SK-N-SH treated with all-trans-retinoic acid at 6 μM for 48 hours (cell line): ENCODE data around the gene CLDN18.

ENCODE experiments used
- CSDC2 ChIP-seq: fragments of 250-450 bp; sonication (Bioruptor Pico); IDR thresholded peaks from 2 replicates; pipeline ENCODE4 v1.5.0; 2020; ENCODE audit warnings: mild to moderate bottlenecking, moderate library complexity
- ISL1 ChIP-seq: fragments of 250-450 bp; sonication (Bioruptor Pico); IDR thresholded peaks from 2 replicates; pipeline ENCODE4 v2.1.2; 2022; ENCODE audit warnings: mild to moderate bottlenecking, moderate library complexity
- OSR1 ChIP-seq: fragments of 250-450 bp; sonication (Bioruptor Pico); IDR thresholded peaks from 2 replicates; pipeline ENCODE4 v1.8.0; 2022; ENCODE audit warnings: moderate library complexity, mild to moderate bottlenecking, inconsistent platforms
- PPARA ChIP-seq: fragments of 250-450 bp; sonication (Bioruptor Pico); IDR thresholded peaks from 2 replicates; pipeline ENCODE4 v1.5.0; 2020; ENCODE audit warnings: mild to moderate bottlenecking, borderline replicate concordance
- ZFP3 ChIP-seq: fragments of 250-450 bp; sonication (Bioruptor Pico); IDR thresholded peaks from 2 replicates; pipeline ENCODE4 v1.5.0; 2020; ENCODE audit warnings: mild to moderate bottlenecking, moderate library complexity
- ZFP30 ChIP-seq: fragments of 450-650 bp; formaldehyde crosslinking; IDR thresholded peaks from 2 replicates; pipeline ENCODE4 v1.5.0; 2022; ENCODE audit warnings: mild to moderate bottlenecking, moderate library complexity
- TF ChIP-seq, protein P1 (sequence below): fragments of 250-450 bp; sonication (Bioruptor Pico); IDR thresholded peaks from 2 replicates; pipeline ENCODE4 v1.5.1; 2020; ENCODE audit warnings: low read depth, mild to moderate bottlenecking, moderate library complexity
- TF ChIP-seq, protein P2 (sequence below): fragments of 250-450 bp; sonication (Bioruptor Pico); IDR thresholded peaks from 2 replicates; pipeline ENCODE4 v1.8.0; 2021; ENCODE audit warnings: low read depth, mild to moderate bottlenecking, moderate library complexity, borderline replicate concordance

DNA sequence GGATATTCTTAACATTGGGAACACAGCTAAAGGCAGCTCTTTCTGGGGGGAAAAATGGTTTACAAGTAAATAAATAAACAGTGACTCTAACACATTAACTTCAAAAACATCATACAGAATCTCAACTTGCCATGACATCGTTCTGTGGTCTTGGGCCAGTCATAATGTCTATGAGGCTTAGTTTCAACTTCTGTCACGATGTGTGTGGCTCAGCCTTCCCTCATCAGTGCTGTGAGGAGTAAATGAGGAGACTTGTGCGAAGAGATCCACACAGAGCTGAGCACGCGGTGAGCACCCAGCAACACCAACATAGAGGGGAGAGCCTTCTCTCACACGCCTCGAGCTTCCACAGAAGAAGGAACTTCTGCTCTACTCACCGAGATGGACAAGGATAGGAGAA lies 56.4 kb downstream of the CLDN18 start:
- TF ChIP-seq OSR1 (CRISPR knock-in tag) (no peak), ZFP30 (CRISPR knock-in tag) (no peak), PPARA (CRISPR knock-in tag) (no peak), CSDC2 (CRISPR knock-in tag) (no peak), ISL1 (CRISPR knock-in tag) (no peak), ZFP3 (CRISPR knock-in tag) (no peak)
- TF ChIP-seq, protein P1, sequence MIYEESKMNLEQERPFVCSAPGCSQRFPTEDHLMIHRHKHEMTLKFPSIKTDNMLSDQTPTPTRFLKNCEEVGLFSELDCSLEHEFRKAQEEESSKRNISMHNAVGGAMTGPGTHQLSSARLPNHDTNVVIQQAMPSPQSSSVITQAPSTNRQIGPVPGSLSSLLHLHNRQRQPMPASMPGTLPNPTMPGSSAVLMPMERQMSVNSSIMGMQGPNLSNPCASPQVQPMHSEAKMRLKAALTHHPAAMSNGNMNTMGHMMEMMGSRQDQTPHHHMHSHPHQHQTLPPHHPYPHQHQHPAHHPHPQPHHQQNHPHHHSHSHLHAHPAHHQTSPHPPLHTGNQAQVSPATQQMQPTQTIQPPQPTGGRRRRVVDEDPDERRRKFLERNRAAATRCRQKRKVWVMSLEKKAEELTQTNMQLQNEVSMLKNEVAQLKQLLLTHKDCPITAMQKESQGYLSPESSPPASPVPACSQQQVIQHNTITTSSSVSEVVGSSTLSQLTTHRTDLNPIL (CRISPR knock-in tag), result no peak
- TF ChIP-seq, protein P2, sequence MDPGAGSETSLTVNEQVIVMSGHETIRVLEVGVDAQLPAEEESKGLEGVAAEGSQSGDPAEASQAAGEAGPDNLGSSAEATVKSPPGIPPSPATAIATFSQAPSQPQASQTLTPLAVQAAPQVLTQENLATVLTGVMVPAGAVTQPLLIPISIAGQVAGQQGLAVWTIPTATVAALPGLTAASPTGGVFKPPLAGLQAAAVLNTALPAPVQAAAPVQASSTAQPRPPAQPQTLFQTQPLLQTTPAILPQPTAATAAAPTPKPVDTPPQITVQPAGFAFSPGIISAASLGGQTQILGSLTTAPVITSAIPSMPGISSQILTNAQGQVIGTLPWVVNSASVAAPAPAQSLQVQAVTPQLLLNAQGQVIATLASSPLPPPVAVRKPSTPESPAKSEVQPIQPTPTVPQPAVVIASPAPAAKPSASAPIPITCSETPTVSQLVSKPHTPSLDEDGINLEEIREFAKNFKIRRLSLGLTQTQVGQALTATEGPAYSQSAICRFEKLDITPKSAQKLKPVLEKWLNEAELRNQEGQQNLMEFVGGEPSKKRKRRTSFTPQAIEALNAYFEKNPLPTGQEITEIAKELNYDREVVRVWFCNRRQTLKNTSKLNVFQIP (CRISPR knock-in tag), result no peak
